Measurements from ENCODE around the gene ATP2A2.

Gene ATP2A2

DNA sequence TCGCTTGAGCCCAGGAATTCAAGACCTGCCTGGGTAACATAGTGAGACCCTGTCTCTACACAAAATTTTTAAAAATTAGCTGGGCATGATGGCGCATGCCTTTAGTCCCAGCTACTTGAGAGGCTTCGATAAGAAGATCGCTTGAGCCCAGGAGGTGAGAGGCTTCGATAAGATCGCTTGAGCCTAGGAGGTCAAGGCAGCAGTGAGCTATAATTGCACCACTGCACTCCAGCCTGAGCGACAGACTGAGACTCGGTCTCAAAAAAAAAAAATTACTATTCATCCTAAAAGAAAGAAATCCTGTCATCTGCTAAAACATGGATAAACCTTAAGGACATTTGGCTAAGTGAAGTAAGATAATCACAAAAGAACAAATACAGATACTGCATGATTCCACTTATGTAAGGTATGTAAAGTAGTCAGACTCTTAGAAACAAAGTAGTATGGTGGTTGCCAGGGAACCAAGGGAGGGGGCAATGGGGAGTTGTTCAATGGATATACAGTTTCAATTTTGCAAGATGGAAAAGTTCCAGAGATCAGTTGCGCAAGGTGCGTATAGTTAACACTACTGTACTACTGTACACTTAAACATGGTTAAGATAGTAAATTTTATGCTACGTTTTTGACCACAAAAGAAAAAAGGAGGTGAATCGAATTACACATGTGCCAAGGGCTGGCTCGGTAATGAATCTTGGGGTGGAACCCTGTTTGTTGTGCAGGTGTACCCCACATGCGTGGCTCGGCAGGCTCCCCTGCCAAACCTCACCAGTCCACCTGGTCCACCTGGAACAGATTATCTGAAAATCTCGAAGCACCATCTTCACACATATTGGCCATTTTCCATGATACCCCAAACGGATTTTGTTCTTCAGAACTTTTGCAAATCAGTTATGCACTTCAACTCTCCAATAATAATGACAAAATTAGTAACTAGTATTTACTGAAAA, 18.3 kb upstream of the ATP2A2 start:
- TF ChIP-seq, protein P1, sequence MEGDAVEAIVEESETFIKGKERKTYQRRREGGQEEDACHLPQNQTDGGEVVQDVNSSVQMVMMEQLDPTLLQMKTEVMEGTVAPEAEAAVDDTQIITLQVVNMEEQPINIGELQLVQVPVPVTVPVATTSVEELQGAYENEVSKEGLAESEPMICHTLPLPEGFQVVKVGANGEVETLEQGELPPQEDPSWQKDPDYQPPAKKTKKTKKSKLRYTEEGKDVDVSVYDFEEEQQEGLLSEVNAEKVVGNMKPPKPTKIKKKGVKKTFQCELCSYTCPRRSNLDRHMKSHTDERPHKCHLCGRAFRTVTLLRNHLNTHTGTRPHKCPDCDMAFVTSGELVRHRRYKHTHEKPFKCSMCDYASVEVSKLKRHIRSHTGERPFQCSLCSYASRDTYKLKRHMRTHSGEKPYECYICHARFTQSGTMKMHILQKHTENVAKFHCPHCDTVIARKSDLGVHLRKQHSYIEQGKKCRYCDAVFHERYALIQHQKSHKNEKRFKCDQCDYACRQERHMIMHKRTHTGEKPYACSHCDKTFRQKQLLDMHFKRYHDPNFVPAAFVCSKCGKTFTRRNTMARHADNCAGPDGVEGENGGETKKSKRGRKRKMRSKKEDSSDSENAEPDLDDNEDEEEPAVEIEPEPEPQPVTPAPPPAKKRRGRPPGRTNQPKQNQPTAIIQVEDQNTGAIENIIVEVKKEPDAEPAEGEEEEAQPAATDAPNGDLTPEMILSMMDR (IDR thresholded peaks at IDR 0.05; ENCODE audit: low read depth, low read length) = no peak
- H3K4me3 ChIP-seq (ENCODE audit: low read depth, low read length) = no peak overlapping the region

DNA sequence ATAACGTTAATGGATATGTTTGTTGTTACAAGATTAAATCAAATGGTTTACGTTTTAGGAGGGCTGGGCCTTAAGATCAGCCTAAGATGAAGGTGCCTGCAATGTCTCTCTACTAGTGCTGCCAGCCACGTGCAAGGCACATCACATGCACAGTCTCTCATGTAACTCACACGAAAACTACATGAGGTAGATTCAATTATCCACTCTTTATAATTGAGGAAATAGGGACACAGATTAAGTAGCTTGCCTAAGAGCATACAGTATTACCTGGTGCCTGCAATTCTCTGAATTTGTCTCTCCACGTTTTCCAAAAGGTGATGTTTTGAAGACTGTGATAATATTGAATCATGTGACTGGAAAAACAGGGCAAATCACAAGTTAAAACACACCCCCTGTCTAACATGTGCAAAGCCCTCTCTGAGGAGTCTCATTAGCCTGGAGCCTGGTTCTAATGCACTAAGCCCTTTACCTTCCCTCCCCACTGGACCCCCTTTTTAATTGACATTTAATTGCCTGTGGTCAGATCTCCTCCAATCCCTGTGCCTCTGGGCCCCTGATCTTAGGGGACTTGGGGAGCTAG, 14.6 kb upstream of the ATP2A2 start:
- no peak overlapping the region for H3K4me3 ChIP-seq (ENCODE audit: low read depth, low read length)
- TF ChIP-seq, protein P1 (IDR thresholded peaks at IDR 0.05; ENCODE audit: low read depth, low read length) = no peak

DNA sequence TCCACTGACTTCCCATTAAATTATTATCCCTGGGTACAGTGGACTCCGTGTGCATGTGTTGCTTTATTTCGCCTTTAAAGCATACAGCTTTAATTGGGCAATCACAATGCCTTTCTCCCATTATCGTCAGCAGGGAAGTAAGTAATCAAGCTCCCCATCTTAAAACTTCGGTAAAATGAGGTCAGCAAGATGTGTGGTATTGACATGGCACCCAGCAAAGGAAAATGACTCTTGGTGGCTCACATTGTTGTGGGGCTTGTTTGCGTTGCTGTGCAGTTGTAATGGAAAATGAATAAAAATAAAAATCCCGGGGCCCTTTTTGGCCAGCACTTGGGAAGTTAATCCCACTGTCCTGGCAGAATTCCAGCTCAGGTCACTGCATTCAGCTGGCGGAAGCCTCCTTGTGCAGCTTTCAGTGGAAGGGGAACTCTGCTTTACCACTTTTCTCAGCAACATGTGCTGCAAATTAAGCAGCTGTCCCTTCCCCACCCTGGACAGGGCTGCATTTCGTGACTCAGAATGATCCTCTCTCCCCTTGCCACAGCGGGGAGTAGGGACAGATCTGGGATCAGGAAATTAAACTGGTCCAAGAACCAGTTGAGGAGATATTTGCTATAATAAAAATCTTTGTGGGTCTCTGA, 13.9 kb upstream of the ATP2A2 start:
- no peak overlapping the region for H3K4me3 ChIP-seq (ENCODE audit: low read depth, low read length)
- TF ChIP-seq, protein P1 (IDR thresholded peaks at IDR 0.05; ENCODE audit: low read depth, low read length) = no peak

DNA sequence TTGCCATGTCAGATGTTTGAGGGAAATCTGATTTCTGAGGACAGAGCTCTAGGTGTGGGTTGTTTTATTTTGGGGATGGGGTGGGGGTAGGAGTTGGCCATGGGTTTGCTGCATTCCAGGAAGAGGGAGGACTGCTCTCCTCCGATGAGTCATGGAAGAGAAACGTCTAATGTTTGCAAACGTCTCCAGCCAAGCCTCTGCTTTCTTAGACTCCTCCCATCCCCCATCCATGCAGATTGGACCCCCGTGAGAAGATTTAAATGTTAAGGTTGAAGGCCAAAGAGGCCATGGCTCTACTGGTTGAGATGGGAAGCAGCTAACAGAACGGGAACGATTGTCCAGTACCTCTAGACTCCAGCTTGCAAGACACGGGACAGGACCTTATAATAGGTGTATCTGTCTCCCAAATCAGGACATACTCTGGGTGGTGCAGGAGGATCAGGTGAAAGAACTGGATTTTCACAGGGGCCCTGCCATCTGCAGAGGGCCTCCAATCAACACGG, 11.4 kb upstream of the ATP2A2 start:
- TF ChIP-seq, protein P1 (IDR thresholded peaks at IDR 0.05; ENCODE audit: low read depth, low read length) = no peak
- no peak overlapping the region for H3K4me3 ChIP-seq (ENCODE audit: low read depth, low read length)

DNA sequence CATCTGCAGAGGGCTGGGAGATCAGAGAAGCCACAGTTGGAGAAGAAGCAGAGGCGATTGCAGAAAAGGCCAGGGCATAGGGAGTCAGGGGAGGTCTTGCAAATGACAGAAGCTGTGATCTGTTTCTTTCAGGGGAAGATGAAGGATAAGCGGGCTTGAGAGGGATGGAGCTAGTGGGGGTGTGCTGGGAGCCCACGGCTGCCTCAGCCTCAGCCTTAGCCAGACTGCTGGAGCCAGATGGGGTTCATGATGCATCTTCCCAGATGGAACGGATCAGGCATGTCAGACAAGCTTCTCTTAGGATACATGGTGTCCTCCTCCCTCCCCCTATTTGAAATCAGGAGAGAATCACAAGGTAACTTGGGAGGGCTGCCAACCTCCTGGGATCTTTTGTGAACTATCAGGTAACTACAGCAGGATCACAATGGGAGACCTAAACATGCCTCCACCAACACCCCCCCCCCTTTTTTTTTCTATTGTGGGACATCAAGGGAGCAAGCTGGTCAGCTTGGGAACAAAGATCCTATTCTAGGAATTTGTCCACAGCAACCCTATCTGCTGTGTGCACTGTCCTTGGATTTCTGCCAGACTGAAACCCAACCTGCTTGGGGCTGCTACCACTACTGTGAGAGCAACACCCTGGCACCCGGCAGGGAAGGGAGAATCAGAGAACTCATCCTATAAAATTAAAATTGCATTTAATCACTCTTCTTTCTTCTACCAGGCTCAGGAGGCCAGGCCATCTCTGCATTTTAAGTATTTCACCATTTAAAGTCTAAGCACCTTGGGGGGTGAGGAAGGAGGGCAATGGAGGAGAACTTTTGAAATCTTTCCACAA, 10.7 kb upstream of the ATP2A2 start:
- TF ChIP-seq, protein P1 (IDR thresholded peaks at IDR 0.05; ENCODE audit: low read depth, low read length) = no peak
- H3K4me3 ChIP-seq (ENCODE audit: low read depth, low read length) = no peak overlapping the region

DNA sequence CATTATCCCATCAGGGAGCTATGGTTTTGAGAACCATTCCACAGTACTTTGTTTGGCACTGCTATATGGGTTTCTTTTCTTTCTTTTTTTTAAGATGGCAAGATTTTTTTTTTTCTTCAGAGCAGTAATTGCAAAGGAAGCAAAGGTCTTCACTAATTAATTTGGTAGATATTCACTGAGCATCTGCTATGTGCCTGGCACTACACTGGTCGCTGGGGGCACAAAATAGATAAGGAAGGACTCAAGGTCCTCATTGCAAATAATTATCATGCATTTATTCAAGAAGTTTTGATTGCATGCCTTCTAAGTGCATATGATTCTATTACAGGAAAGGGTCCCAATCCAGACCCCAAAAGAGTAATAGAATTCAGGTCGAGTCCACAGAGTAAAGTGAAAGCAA, 10.0 kb upstream of the ATP2A2 start:
- TF ChIP-seq, protein P1 (IDR thresholded peaks at IDR 0.05; ENCODE audit: low read depth, low read length) = no peak

More for the DNA sequence above, 10.0 kb upstream of the ATP2A2 start:
- H3K4me3 ChIP-seq (ENCODE audit: low read depth, low read length) = no peak overlapping the region
